Measurements from ENCODE around the gene ZSWIM7. TPM values are rescaled to one million over a fixed set of nuclear protein-coding genes. Genes with fewer than 3 reads are reported as not detected.
A peak's percentile ranks its signal among the peaks of the same experiment; 100 is the strongest.

ZSWIM7 gene
- total RNA-seq, 2 donors from 2014 or later, result 45.5 to 58.8 TPM

- 69 to 86% methylated on average over 2 to 4 of the region's 4 CpGs for WGBS, 2 experiments (ENCODE audit: insufficient coverage in 1 of 2, insufficient read length in 1 of 2)
- no peak overlapping the region for H3K27ac Mint-ChIP-seq
- H3K9me3 Mint-ChIP-seq, result no peaks in the 10 kb centered on the region
- H3K4me3 ChIP-seq (ENCODE audit: low read length), result no peak overlapping the region
- H3K36me3 ChIP-seq (ENCODE audit: control insufficient read depth, insufficient read depth, low read length), result no peaks in the 10 kb centered on the region
- H3K27me3 Mint-ChIP-seq (ENCODE audit: insufficient read depth), result peaks cover 9% of the 10 kb centered on the region
- H3K27ac ChIP-seq (ENCODE audit: low read depth, low read length), result no peak overlapping the region
- H3K27me3 ChIP-seq (ENCODE audit: control insufficient read depth, insufficient read depth, low read length, poor library complexity, severe bottlenecking), result no peaks in the 10 kb centered on the region
- H3K36me3 Mint-ChIP-seq (ENCODE audit: low read depth), result no peaks in the 10 kb centered on the region
- H3K9ac ChIP-seq (ENCODE audit: extremely low read depth, low read length, poor library complexity, severe bottlenecking), result no peak overlapping the region
- H3K4me1 Mint-ChIP-seq, result peaks cover 5% of the 10 kb centered on the region
- no peak overlapping the region for H3K4me3 Mint-ChIP-seq
- peak; percentile 45 for DNase-seq
- no peaks in the 10 kb centered on the region for H3K9me3 ChIP-seq (ENCODE audit: control insufficient read depth, low read length)
- TF ChIP-seq CTCF (conservative IDR thresholded peaks at IDR 0.05), result no peak
- no peaks in the 10 kb centered on the region for H3K4me1 ChIP-seq (ENCODE audit: control insufficient read depth, insufficient read depth, low read length)
Observed at GRCh38 chr17:15929941-15930340, 69.6 kb downstream of the ZSWIM7 start.

GRCh38 chr17:15928286-15928785, 71.2 kb downstream of the ZSWIM7 start:
- H3K4me3 Mint-ChIP-seq, result no peak overlapping the region
- H3K27me3 Mint-ChIP-seq (ENCODE audit: insufficient read depth), result peaks cover 9% of the 10 kb centered on the region
- no peak for TF ChIP-seq CTCF (conservative IDR thresholded peaks at IDR 0.05)
- H3K36me3 ChIP-seq (ENCODE audit: control insufficient read depth, insufficient read depth, low read length), result no peaks in the 10 kb centered on the region
- 93 to 95% methylated on average over 4 to 9 of the region's 9 CpGs for WGBS, 2 experiments (ENCODE audit: insufficient coverage in 1 of 2, insufficient read length in 1 of 2)
- H3K27me3 ChIP-seq (ENCODE audit: control insufficient read depth, insufficient read depth, low read length, poor library complexity, severe bottlenecking), result no peaks in the 10 kb centered on the region
- no peaks in the 10 kb centered on the region for H3K9me3 ChIP-seq (ENCODE audit: control insufficient read depth, low read length)
- H3K4me3 ChIP-seq (ENCODE audit: low read length), result no peak overlapping the region
- H3K4me1 Mint-ChIP-seq, result peaks cover 5% of the 10 kb centered on the region
- H3K9me3 Mint-ChIP-seq, result no peaks in the 10 kb centered on the region
- H3K27ac ChIP-seq (ENCODE audit: low read depth, low read length), result no peak overlapping the region
- peak; percentile 37 for DNase-seq
- H3K4me1 ChIP-seq (ENCODE audit: control insufficient read depth, insufficient read depth, low read length), result no peaks in the 10 kb centered on the region
- H3K27ac Mint-ChIP-seq, result no peak overlapping the region
- no peaks in the 10 kb centered on the region for H3K36me3 Mint-ChIP-seq (ENCODE audit: low read depth)
- no peak overlapping the region for H3K9ac ChIP-seq (ENCODE audit: extremely low read depth, low read length, poor library complexity, severe bottlenecking)

Other genes starting within 250 kb of the ZSWIM7 start
- 1 to 10 TPM; 1.8 to 2.0 TPM for gene ADORA2B, start 54.6 kb downstream of the ZSWIM7 start, total RNA-seq
- gene TTC19, start 120 bp upstream of the ZSWIM7 start, total RNA-seq, result 10 to 100 TPM; 48.2 to 53.2 TPM
- gene NCOR1, start 215.8 kb upstream of the ZSWIM7 start, total RNA-seq, result 100 to 1,000 TPM; 112 to 141 TPM
- 10 to 100 TPM; 41.1 to 57.0 TPM for gene PIGL, start 217.5 kb upstream of the ZSWIM7 start, total RNA-seq

Data from endodermal cell (in vitro differentiated cells).